Endothelial cell of umbilical vein (primary cell): ENCODE measurements around the gene NUDT21. TPM values are rescaled to one million over a fixed set of nuclear protein-coding genes. Genes with fewer than 3 reads are reported as not detected.
"Not testable (repeated sequence)": the region's sequence is repeated elsewhere in the genome, so short reads cannot be mapped to it uniquely, and the experiment has no call there.

Experiments used
- BruUV-seq: library from RNA; stranded (reverse); fragments of 400-500 nt; replicated peaks from 2 replicates; lab custom pipeline; 2021; lab: Mats Ljungman, UMichigan
- CTCF ChIA-PET: fragments of 300-600, 350-600 bp; sonication (Branson Sonifier 250); formaldehyde crosslinking; loops from one replicate; lab custom pipeline; 2021; ENCODE audit warnings: antibody characterized with exemption, inconsistent platforms; lab: Charles Lee
- POLR2A ChIA-PET: fragments of 300-600, 350-600 bp; sonication (Branson Sonifier 250); formaldehyde crosslinking; loops from one replicate; lab custom pipeline; 2021; ENCODE audit warnings: antibody characterized with exemption, inconsistent platforms; lab: Charles Lee
- DNase-seq: peaks from one replicate; pipeline ENCODE4 v3.0.0-alpha.2; 2011; ENCODE audit warnings: low read depth, low spot score
- FAIRE-seq: peaks from 2 replicates; lab custom pipeline; 2011; peaks lifted over from hg19 to GRCh38; lab: Jason Lieb, UNC
- H2AFZ ChIP-seq: 2 replicates; pipeline ENCODE4 v1.6.0; 2012; ENCODE audit warnings: low read depth, low read length, control low read depth, inconsistent platforms
- H3K27ac ChIP-seq: 2 replicates; pipeline ENCODE4 v1.5.1; 2011; ENCODE audit warnings: low read depth, mild to moderate bottlenecking, control low read depth, low read length, moderate library complexity; ENCODE audit not compliant: insufficient read depth
- H3K27me3 ChIP-seq, 2 experiments: 2 replicates each; pipeline versions ENCODE4 v1.6.0 to v1.6.1; 2011; ENCODE audit warnings: low read length in 2 of 2, mixed read lengths in 1 of 2; ENCODE audit not compliant: control insufficient read depth in 2 of 2, insufficient read depth in 2 of 2
- H3K36me3 ChIP-seq, 2 experiments: 2 replicates in 1 of 2; 3 replicates in 1 of 2; pipeline ENCODE4 v1.5.1; 2011; ENCODE audit warnings: low read length in 2 of 2, mild to moderate bottlenecking in 1 of 2, moderate library complexity in 1 of 2; ENCODE audit not compliant: control insufficient read depth in 2 of 2, insufficient read depth in 2 of 2; ENCODE audit errors: extremely low read depth in 1 of 2
- H3K4me1 ChIP-seq: 3 replicates; pipeline ENCODE4 v1.5.1; 2011; ENCODE audit warnings: mild to moderate bottlenecking, low read length; ENCODE audit not compliant: control insufficient read depth, insufficient read depth; ENCODE audit errors: extremely low read depth
- H3K4me2 ChIP-seq: 2 replicates; pipeline ENCODE4 v1.6.1; 2011; ENCODE audit warnings: low read length, control low read depth, mixed read lengths; ENCODE audit not compliant: insufficient read depth
- H3K4me3 ChIP-seq, 3 experiments: fragments of 200-600 bp in 1 of 3; sonication (generic), shearing (Covaris generic) in 1 of 3; replicated peaks in 1 of 3; 2 replicates each; pipeline ENCODE4 v1.5.1; 2011 to 2016; ENCODE audit warnings: control low read depth in 3 of 3, low read length in 3 of 3, mild to moderate bottlenecking in 2 of 3, inconsistent platforms in 1 of 3, low read depth in 1 of 3, moderate library complexity in 1 of 3; ENCODE audit not compliant: insufficient read depth in 1 of 3
- H3K79me2 ChIP-seq: 2 replicates; pipeline ENCODE4 v1.6.0; 2012; ENCODE audit warnings: low read length, inconsistent platforms; ENCODE audit not compliant: control insufficient read depth, insufficient read depth
- H3K9ac ChIP-seq: replicated peaks from 2 replicates; pipeline ENCODE3; 2011; ENCODE audit warnings: low read length, control low read depth; ENCODE audit not compliant: insufficient read depth; ENCODE audit errors: extremely low read depth
- H3K9me1 ChIP-seq: replicated peaks from 3 replicates; pipeline ENCODE4 v1.6.0; 2011; ENCODE audit warnings: mild to moderate bottlenecking, low read length; ENCODE audit not compliant: control insufficient read depth, insufficient read depth; ENCODE audit errors: extremely low read depth
- H3K9me3 ChIP-seq: replicated peaks from 2 replicates; pipeline ENCODE4 v1.5.1; 2012; ENCODE audit warnings: low read length, inconsistent platforms; ENCODE audit not compliant: control insufficient read depth, insufficient read depth
- H4K20me1 ChIP-seq: replicated peaks from 2 replicates; pipeline ENCODE3; 2011; ENCODE audit warnings: mild to moderate bottlenecking, low read length; ENCODE audit not compliant: control insufficient read depth, insufficient read depth; ENCODE audit errors: extremely low read depth
- EZH2 ChIP-seq: IDR thresholded peaks from 2 replicates; pipeline ENCODE4 v1.6.1; 2012; ENCODE audit warnings: borderline replicate concordance, low read depth, mild to moderate bottlenecking, moderate library complexity, low read length, inconsistent platforms; ENCODE audit not compliant: severe bottlenecking
- FOS ChIP-seq: IDR thresholded peaks from 2 replicates; pipeline ENCODE4 v1.6.1; 2011; ENCODE audit warnings: mild to moderate bottlenecking, low read length, moderate library complexity, borderline replicate concordance; ENCODE audit not compliant: insufficient read depth
- GATA2 ChIP-seq: IDR thresholded peaks from 2 replicates; pipeline ENCODE4 v1.7.0; 2011; ENCODE audit warnings: low read depth, mild to moderate bottlenecking, moderate library complexity, mixed read lengths, low read length; ENCODE audit not compliant: insufficient read length, insufficient read depth
- MAX ChIP-seq: IDR thresholded peaks from 2 replicates; pipeline ENCODE4 v1.6.1; 2011; ENCODE audit not compliant: insufficient read depth, insufficient read length
- MYC ChIP-seq: IDR thresholded peaks from one replicate; pipeline ENCODE4 v1.6.1; 2011; ENCODE audit warnings: mild to moderate bottlenecking, low read depth, low read length
- POLR2A ChIP-seq: IDR thresholded peaks from 2 replicates; pipeline ENCODE4 v1.6.1; 2012; ENCODE audit warnings: low read depth, mild to moderate bottlenecking, control low read depth, low read length
- POLR2AphosphoS5 ChIP-seq: IDR thresholded peaks from 2 replicates; pipeline ENCODE4 v1.6.1; 2012; ENCODE audit warnings: low read depth, mild to moderate bottlenecking, control low read depth, low read length, moderate library complexity; ENCODE audit not compliant: insufficient read depth
- dilution Hi-C: fragments of 300-500 bp; cut with MboI; formaldehyde crosslinking; loops from one replicate; pipeline ENCODE4 v1.15.0; 2019; ENCODE audit warnings: low sequenced_read_pairs; ENCODE audit not compliant: extremely low pct_ligation_motif_present
- intact Hi-C: fragments of 100-400 bp; cut with micrococcal nuclease; formaldehyde crosslinking; loops from one replicate; pipeline ENCODE4 v1.10.0; 2022
- polyA plus RNA-seq, 4 experiments: library from polyadenylated mRNA; depleted of rRNA in 3 of 4; stranded (reverse) in 3 of 4; unstranded in 1 of 4; fragments of >200 nt; gene quantifications; 2 replicates each; pipeline versions ENCODE4 v1.2.1 to v1.2.3, GENCODE V29; 2011 to 2012; ENCODE audit warnings: missing spikeins in 1 of 4
- total RNA-seq: library from RNA; stranded (reverse); gene quantifications from 2 replicates; pipeline ENCODE4 v1.2.3, GENCODE V29; 2021

NUDT21 gene
- total and polyA plus RNA-seq, 2 donors (not counting 3 experiments of a cell fraction or from before 2014, with no cell fraction given), result 56.4 to 158 TPM

GRCh38 chr16:56493126-56493525 lies 42.0 kb upstream of the NUDT21 start:
- Histone ChIP-seq H3K9me3 (no peaks in the 10 kb centered on the region), H3K27ac (no peak overlapping the region), H3K9ac (no peak overlapping the region), H2AFZ (no peak overlapping the region), H3K79me2 (no peaks in the 10 kb centered on the region), H3K27me3 (no peaks in the 10 kb centered on the region), H3K4me1 (no peaks in the 10 kb centered on the region), H3K9me1 (no peaks in the 10 kb centered on the region), H3K4me2 (no peak overlapping the region), H3K4me3 (no peak overlapping the region), H4K20me1 (no peaks in the 10 kb centered on the region), H3K36me3 (peaks cover 0 to 5% of the 10 kb centered on the region in 2 experiments)
- intact Hi-C loops (no loop called here), dilution Hi-C loops (no loop called here)
- ChIA-PET CTCF (no interaction called here), POLR2A (no interaction called here)
- FAIRE-seq (no peak), DNase-seq (no peak)
- TF ChIP-seq EZH2 (no peak), FOS (no peak), POLR2A (no peak)
- no TSS peak for BruUV-seq

GRCh38 chr16:56491657-56492261 lies 40.6 kb upstream of the NUDT21 start:
- no peak overlapping the region for H3K27ac ChIP-seq
- no peaks in the 10 kb centered on the region for H3K27me3 ChIP-seq
- peaks cover 0 to 3% of the 10 kb centered on the region in 2 experiments for H3K36me3 ChIP-seq
- no peak overlapping the region for H3K4me2 ChIP-seq
- intact Hi-C loops (no loop called here), dilution Hi-C loops (no loop called here)
- ChIA-PET POLR2A (interaction anchor here (0.7 kb wide), 1 partner anchor 108 kb away, joined by 11 read pairs; no protein-coding TSS in a partner anchor), CTCF (no interaction called here)
- BruUV-seq, result no TSS peak
- no peak overlapping the region for H2AFZ ChIP-seq
- H3K9me3 ChIP-seq, result no peaks in the 10 kb centered on the region
- DNase-seq (no peak), FAIRE-seq (no peak)
- no peaks in the 10 kb centered on the region for H3K4me1 ChIP-seq
- H3K9me1 ChIP-seq, result no peaks in the 10 kb centered on the region
- H3K79me2 ChIP-seq, result no peaks in the 10 kb centered on the region
- no peaks in the 10 kb centered on the region for H4K20me1 ChIP-seq
- no peak overlapping the region for H3K4me3 ChIP-seq
- no peak for TF ChIP-seq FOS
- TF ChIP-seq POLR2AphosphoS5, result no peak
- TF ChIP-seq GATA2, result no peak
- no peak for TF ChIP-seq MYC
- no peak for TF ChIP-seq EZH2
- TF ChIP-seq MAX, result no peak
- H3K9ac ChIP-seq, result no peak overlapping the region

GRCh38 chr16:56488868-56489267 lies 37.7 kb upstream of the NUDT21 start:
- CTCF ChIA-PET, H4K20me1 ChIP-seq, H3K9ac ChIP-seq, H3K9me1 ChIP-seq, H3K9me3 ChIP-seq, H3K27me3 ChIP-seq, H3K79me2 ChIP-seq, dilution Hi-C loops, H3K4me1 ChIP-seq, POLR2A ChIA-PET, H2AFZ ChIP-seq, H3K36me3 ChIP-seq, intact Hi-C loops, DNase-seq, BruUV-seq, FAIRE-seq, H3K27ac ChIP-seq, H3K4me3 ChIP-seq, H3K4me2 ChIP-seq: not testable (repeated sequence)
